DND-41 (cell line): ENCODE data around the gene CACNA1H.

Experiments
- CTCF ChIP-seq: IDR thresholded peaks from 2 replicates; pipeline ENCODE4 v1.5.1; 2012; ENCODE audit warnings: borderline replicate concordance, low read length, moderate library complexity, mild to moderate bottlenecking; ENCODE audit not compliant: poor library complexity, severe bottlenecking; ENCODE audit errors: extremely low read depth
- EZH2 ChIP-seq: IDR thresholded peaks from 3 replicates; pipeline ENCODE4 v1.6.1; 2012; ENCODE audit warnings: borderline replicate concordance, low read depth, mild to moderate bottlenecking, moderate library complexity, low read length, inconsistent platforms; ENCODE audit not compliant: severe bottlenecking

GRCh38 chr16:1153480-1154160 lies 714 bp downstream of the CACNA1H start:
- TF ChIP-seq CTCF, result no peak
- TF ChIP-seq EZH2, result no peak
